NCI-H1436 treated with DMSO at 0.1 percent for 48 hours (cell line): ENCODE measurements around the gene CEMP1.
A peak's percentile ranks its signal among the peaks of the same experiment; 100 is the strongest.
"Not testable (repeated sequence)": the region's sequence is repeated elsewhere in the genome, so short reads cannot be mapped to it uniquely, and the experiment has no call there.

Experiments used
- DNase-seq: peaks from one replicate; lab custom pipeline; 2025; lab: John Stamatoyannopoulos, UW

The CEMP1 gene

GRCh38 chr16:2535625-2536013 is 4.4 kb upstream of the CEMP1 start:
- DNase-seq = no peak

GRCh38 chr16:2534335-2534734 is 3.1 kb upstream of the CEMP1 start:
- not testable (repeated sequence) for DNase-seq

- no peak for DNase-seq
These were observed 2.7 kb upstream of the CEMP1 start for GRCh38 chr16:2533912-2534311.

- not testable (repeated sequence) for DNase-seq
These were observed 2.0 kb upstream of the CEMP1 start for GRCh38 chr16:2533142-2533755.

GRCh38 chr16:2532494-2533141 is 1.4 kb upstream of the CEMP1 start:
- DNase-seq = no peak

GRCh38 chr16:2531696-2532493 is 687 bp upstream of the CEMP1 start:
- DNase-seq = peak; percentile 76

- DNase-seq = no peak
These were observed 434 bp downstream of the CEMP1 start for GRCh38 chr16:2530629-2531318.

GRCh38 chr16:2529961-2530628 is 1.1 kb downstream of the CEMP1 start:
- no peak for DNase-seq

- DNase-seq = no peak
These were observed 1.9 kb downstream of the CEMP1 start for GRCh38 chr16:2529061-2529931.

- no peak for DNase-seq
These were observed 2.8 kb downstream of the CEMP1 start for GRCh38 chr16:2528161-2529060.

GRCh38 chr16:2527784-2528100 is 3.5 kb downstream of the CEMP1 start:
- no peak for DNase-seq

GRCh38 chr16:2527071-2527783 is 4.0 kb downstream of the CEMP1 start:
- DNase-seq = no peak

- DNase-seq = no peak
These were observed 5.1 kb downstream of the CEMP1 start for GRCh38 chr16:2526135-2526534.

- DNase-seq = no peak
These were observed 6.8 kb downstream of the CEMP1 start for GRCh38 chr16:2524339-2524938.

- DNase-seq = no peak
These were observed 7.4 kb downstream of the CEMP1 start for GRCh38 chr16:2523801-2524231.

GRCh38 chr16:2520784-2521531 is 10.2 kb downstream of the CEMP1 start:
- DNase-seq = no peak

- DNase-seq = peak; percentile 26
These were observed 11.0 kb downstream of the CEMP1 start, which contains the start of gene AMDHD2 for GRCh38 chr16:2520097-2520783. TSS of gene AMDHD2 (plus strand) at chr16:2520371. CDS start at chr16:2520459, 88 bp downstream.

- no peak for DNase-seq
These were observed 11.5 kb downstream of the CEMP1 start for GRCh38 chr16:2519711-2520080.
